AG04449 (cell line): ENCODE measurements around the gene SNX5.

Experiments used
- CTCF ChIA-PET: fragments of 350-600 bp; formaldehyde crosslinking; extraction: SDS; loops from one replicate; lab custom pipeline; 2021; ENCODE audit warnings: antibody characterized with exemption; lab: Yijun Ruan, JAX
- POLR2A ChIA-PET: fragments of 400-600, 350-600 bp; formaldehyde crosslinking; extraction: SDS; loops from one replicate; lab custom pipeline; 2020; ENCODE audit warnings: antibody characterized with exemption, inconsistent platforms; lab: Yijun Ruan, JAX
- DNase-seq: peaks from one replicate; pipeline ENCODE4 v3.0.0-alpha.2; 2010; ENCODE audit warnings: low read depth, low spot score
- H3K4me3 ChIP-seq: 2 replicates; pipeline ENCODE4 v1.5.1; 2011; ENCODE audit warnings: low read depth, mild to moderate bottlenecking, control low read depth, low read length
- CTCF ChIP-seq: IDR thresholded peaks from one replicate; pipeline ENCODE4 v1.5.1; 2011; ENCODE audit warnings: mild to moderate bottlenecking, moderate library complexity, low read length, control low read depth, inconsistent platforms; ENCODE audit not compliant: insufficient read depth; ENCODE audit errors: missing control alignments

Gene SNX5

DNA sequence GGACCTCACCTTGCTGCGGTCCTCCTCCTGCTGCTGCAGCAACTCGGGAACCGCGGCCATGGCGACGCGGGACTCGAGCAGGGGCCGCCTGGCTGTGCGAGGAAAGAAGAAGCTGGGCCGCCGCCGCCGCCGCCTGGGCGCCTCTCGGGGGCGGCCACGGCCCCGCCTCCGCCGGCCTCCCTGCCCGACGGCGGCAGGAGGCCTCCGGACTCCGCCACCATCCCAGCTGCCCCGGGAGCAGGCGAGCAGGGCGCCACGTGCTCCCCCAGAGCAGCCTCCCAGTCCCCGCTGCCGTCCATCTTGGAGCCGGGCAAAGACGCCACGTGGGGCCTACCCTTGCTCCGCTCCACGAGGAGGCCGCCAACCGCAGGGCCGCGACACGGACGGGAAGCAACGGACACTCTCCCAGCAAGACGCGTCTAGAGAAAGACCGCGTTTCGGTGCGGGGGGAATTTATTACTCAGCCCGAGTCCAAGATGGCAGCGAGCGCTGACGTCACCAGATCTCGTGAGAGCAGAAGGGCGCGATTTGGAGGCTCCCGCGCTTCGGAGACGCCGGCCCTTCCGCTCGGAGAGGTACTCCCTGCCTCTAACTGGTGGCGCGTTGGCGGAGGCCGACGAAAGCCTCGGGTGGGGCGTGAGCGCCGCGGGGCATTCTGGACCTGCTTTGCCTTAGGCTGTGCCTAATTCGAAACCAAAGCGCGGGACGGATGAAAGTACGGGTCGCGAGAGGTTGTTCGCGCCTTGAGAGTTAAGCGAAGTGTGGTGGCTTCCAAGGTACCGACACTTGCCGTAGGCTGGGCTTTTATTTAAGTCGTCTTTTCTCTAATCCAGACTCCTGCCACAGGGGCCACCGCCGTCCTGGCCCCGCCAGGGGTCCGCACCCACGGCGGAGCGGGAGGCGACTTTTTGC lies at the start of gene SNX5, which contains the start of gene MGME1:
Gene SNX5, minus strand, starts transcription at position 429 of the 912 bp plus-strand sequence. Its CDS starts 369 bp downstream, at position 60.
Gene MGME1, plus strand, starts transcription at position 653 of the 912 bp plus-strand sequence. CDS start 842 bp downstream, outside the sequence.
- CTCF ChIA-PET, result interaction anchor here (0.9 to 2.2 kb wide), 6 partner anchors 10 to 464 kb away, joined by 3 to 13 read pairs (median 3); no protein-coding TSS in a partner anchor
- TF ChIP-seq CTCF, result no peak
- H3K4me3 ChIP-seq, result peak within 1 kb of the TSS; percentile 93
- POLR2A ChIA-PET, result interaction anchor here (0.6 to 2.5 kb wide), 7 partner anchors 9 to 552 kb away, joined by 3 to 8 read pairs (median 5); partner anchors contain the start of genes DSTN and RRBP1
- DNase-seq, result peak; percentile 95

GRCh38 chr20:18018100-18018499 lies 49.5 kb upstream of the SNX5 start:
- no peak overlapping the region for H3K4me3 ChIP-seq
- ChIA-PET CTCF (interaction anchor here (1.1 to 1.8 kb wide), 2 partner anchors 11 to 513 kb away, joined by 4 to 7 read pairs; no protein-coding TSS in a partner anchor), POLR2A (no interaction called here)
- TF ChIP-seq CTCF, result no peak
- no peak for DNase-seq

GRCh38 chr20:18016772-18017171 lies 48.2 kb upstream of the SNX5 start:
- ChIA-PET CTCF (interaction anchor here (1.8 kb wide), 1 partner anchor 512 kb away, joined by 7 read pairs; no protein-coding TSS in a partner anchor), POLR2A (no interaction called here)
- no peak for DNase-seq
- TF ChIP-seq CTCF, result no peak
- no peak overlapping the region for H3K4me3 ChIP-seq

GRCh38 chr20:18014411-18014810 lies 45.8 kb upstream of the SNX5 start:
- TF ChIP-seq CTCF, result no peak
- ChIA-PET CTCF (interaction anchor here (1.7 kb wide), 1 partner anchor 18 kb away, joined by 4 read pairs; no protein-coding TSS in a partner anchor), POLR2A (no interaction called here)
- H3K4me3 ChIP-seq, result no peak overlapping the region
- DNase-seq, result no peak

DNA sequence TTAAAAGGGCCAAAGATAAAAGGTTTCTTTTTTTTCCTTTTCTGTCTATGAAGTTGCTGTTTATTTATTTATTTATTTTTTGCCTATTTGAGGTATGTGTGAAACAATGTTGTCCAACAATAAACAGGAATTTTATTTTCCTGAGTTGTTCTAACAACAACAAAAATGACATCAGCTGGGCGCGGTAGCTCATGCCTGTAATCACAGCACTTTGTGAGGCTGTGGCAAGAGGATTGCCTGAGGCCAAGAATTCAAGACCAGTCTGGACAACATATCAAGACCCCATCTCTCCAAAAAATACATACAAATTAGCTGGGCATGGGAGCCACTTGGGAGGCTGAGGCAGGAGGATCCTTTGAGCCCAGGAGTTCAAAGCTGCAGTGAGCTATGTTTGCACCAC lies 44.3 kb upstream of the SNX5 start:
- ChIA-PET POLR2A (no interaction called here), CTCF (no interaction called here)
- H3K4me3 ChIP-seq, result no peak overlapping the region
- no peak for TF ChIP-seq CTCF
- no peak for DNase-seq
